H1 (cell line): Measurements from ENCODE around the gene ARHGEF4. TPM values are rescaled to one million over a fixed set of nuclear protein-coding genes. Genes with fewer than 3 reads are reported as not detected.
A peak's percentile ranks its signal among the peaks of the same experiment; 100 is the strongest.

ENCODE experiments used
- CTCF ChIA-PET: fragments of 300-600 bp; sonication (Branson Sonifier 250); formaldehyde crosslinking; loops from one replicate; lab custom pipeline; 2021; ENCODE audit not compliant: partially characterized antibody; lab: Charles Lee
- POLR2A ChIA-PET: fragments of 300-600 bp; sonication (Branson Sonifier 250); formaldehyde crosslinking; loops from one replicate; lab custom pipeline; 2021; ENCODE audit warnings: inconsistent platforms; ENCODE audit not compliant: partially characterized antibody; lab: Charles Lee
- DNase-seq, 2 experiments: peaks; one replicate each; pipeline versions ENCODE4 v3.0.0 to v3.0.0-alpha.2; 2010 to 2022; ENCODE audit warnings: low spot score in 2 of 2, low read depth in 1 of 2, mixed read lengths in 1 of 2
- FAIRE-seq: peaks from 2 replicates; lab custom pipeline; 2011; peaks lifted over from hg19 to GRCh38; lab: Jason Lieb, UNC
- H2AFZ ChIP-seq: 2 replicates; pipeline ENCODE4 v1.8.1; 2012; ENCODE audit warnings: low read length, inconsistent platforms
- H2AK5ac ChIP-seq: 2 replicates; pipeline ENCODE4 v1.6.1; 2013; ENCODE audit warnings: low read depth, low read length
- H2BK120ac ChIP-seq: replicated peaks from 2 replicates; pipeline ENCODE3; 2013; ENCODE audit warnings: low read depth, low read length, inconsistent platforms
- H2BK12ac ChIP-seq: 2 replicates; pipeline ENCODE4 v1.6.1; 2013; ENCODE audit warnings: low read depth, low read length
- H2BK15ac ChIP-seq: 2 replicates; pipeline ENCODE4 v1.6.1; 2013; ENCODE audit warnings: low read length
- H2BK20ac ChIP-seq: 2 replicates; pipeline ENCODE4 v1.6.1; 2013; ENCODE audit warnings: low read length
- H2BK5ac ChIP-seq: 2 replicates; pipeline ENCODE4 v1.6.1; 2013; ENCODE audit warnings: low read depth, low read length
- H3K14ac ChIP-seq: 2 replicates; pipeline ENCODE4 v1.6.1; 2013; ENCODE audit warnings: inconsistent platforms; ENCODE audit not compliant: insufficient read length
- H3K18ac ChIP-seq: 2 replicates; pipeline ENCODE4 v1.6.1; 2013; ENCODE audit warnings: low read length; ENCODE audit errors: extremely low read depth
- H3K23ac ChIP-seq: 2 replicates; pipeline ENCODE4 v1.6.1; 2013; ENCODE audit warnings: inconsistent platforms; ENCODE audit not compliant: insufficient read length
- H3K23me2 ChIP-seq: 2 replicates; pipeline ENCODE4 v1.6.1; 2013; ENCODE audit warnings: low read depth, low read length
- H3K27ac ChIP-seq: 2 replicates; pipeline ENCODE4 v1.6.1; 2011; ENCODE audit warnings: low read depth, low read length, inconsistent platforms
- H3K27me3 ChIP-seq, 4 experiments: replicated peaks in 1 of 4; 1 replicate in 1 of 4; 2 replicates in 3 of 4; pipeline versions ENCODE4 v1.6.1 to v1.8.1; 2011 to 2013; ENCODE audit warnings: low read length in 3 of 4, mild to moderate bottlenecking in 3 of 4, inconsistent platforms in 2 of 4, mixed read lengths in 2 of 4, moderate library complexity in 1 of 4; ENCODE audit not compliant: control insufficient read depth in 3 of 4, insufficient read depth in 3 of 4; ENCODE audit errors: extremely low read depth in 1 of 4
- H3K36me3 ChIP-seq, 4 experiments: 2 replicates each; pipeline versions ENCODE4 v1.6.1 to v1.8.1; 2011 to 2013; ENCODE audit warnings: mild to moderate bottlenecking in 4 of 4, low read length in 3 of 4, moderate library complexity in 2 of 4, control low read depth in 1 of 4, inconsistent platforms in 1 of 4; ENCODE audit not compliant: insufficient read depth in 4 of 4, control insufficient read depth in 2 of 4
- H3K4ac ChIP-seq: replicated peaks from 2 replicates; pipeline ENCODE3; 2013; ENCODE audit warnings: low read length, low read depth, mixed read lengths, inconsistent platforms; ENCODE audit not compliant: insufficient read length
- H3K4me1 ChIP-seq, 4 experiments: replicated peaks in 1 of 4; 1 replicate in 1 of 4; 2 replicates in 3 of 4; pipeline versions ENCODE4 v1.6.1 to v1.8.1; 2011 to 2013; ENCODE audit warnings: low read length in 3 of 4, inconsistent platforms in 2 of 4, mixed read lengths in 1 of 4; ENCODE audit not compliant: insufficient read depth in 4 of 4, control insufficient read depth in 3 of 4
- H3K4me2 ChIP-seq, 2 experiments: 2 replicates each; pipeline versions ENCODE4 v1.6.1 to v1.8.1; 2011 to 2013; ENCODE audit warnings: low read depth in 2 of 2, low read length in 2 of 2, control low read depth in 1 of 2, inconsistent platforms in 1 of 2, mild to moderate bottlenecking in 1 of 2; ENCODE audit not compliant: insufficient read depth in 1 of 2
- H3K4me3 ChIP-seq, 4 experiments: fragments of 200-600, 300-600 bp in 1 of 4; sonication (generic), shearing (Covaris generic), sonication (Bioruptor Twin) in 1 of 4; 2 replicates each; pipeline versions ENCODE4 v1.5.1 to v1.8.1; 2011 to 2016; ENCODE audit warnings: low read length in 4 of 4, low read depth in 3 of 4, control low read depth in 2 of 4, inconsistent platforms in 2 of 4, mild to moderate bottlenecking in 2 of 4, mixed read lengths in 1 of 4, moderate library complexity in 1 of 4; ENCODE audit not compliant: insufficient read depth in 2 of 4; ENCODE audit errors: extremely low read depth in 1 of 4
- H3K56ac ChIP-seq: replicated peaks from 2 replicates; pipeline ENCODE3; 2013; ENCODE audit warnings: low read depth, mild to moderate bottlenecking, mixed read lengths, low read length, inconsistent platforms; ENCODE audit not compliant: insufficient read length
- H3K79me1 ChIP-seq: 2 replicates; pipeline ENCODE4 v1.6.1; 2013; ENCODE audit warnings: low read depth, low read length, control low read depth
- H3K79me2 ChIP-seq, 2 experiments: 2 replicates each; pipeline versions ENCODE4 v1.6.1 to v1.8.1; 2012 to 2013; ENCODE audit warnings: low read length in 2 of 2, mild to moderate bottlenecking in 2 of 2, inconsistent platforms in 1 of 2; ENCODE audit not compliant: insufficient read depth in 2 of 2, control insufficient read depth in 1 of 2
- H3K9ac ChIP-seq, 4 experiments: replicated peaks in 1 of 4; 1 replicate in 1 of 4; 2 replicates in 3 of 4; pipeline versions ENCODE4 v1.6.1 to v1.8.1; 2011 to 2013; ENCODE audit warnings: low read depth in 3 of 4, low read length in 3 of 4, control low read depth in 2 of 4, mild to moderate bottlenecking in 2 of 4, moderate library complexity in 2 of 4, inconsistent platforms in 1 of 4; ENCODE audit errors: extremely low read depth in 1 of 4
- H3K9me3 ChIP-seq, 2 experiments: 2 replicates each; pipeline versions ENCODE4 v1.6.1 to v1.8.1; 2012 to 2013; ENCODE audit warnings: mild to moderate bottlenecking in 2 of 2, moderate library complexity in 2 of 2, control low read depth in 1 of 2, inconsistent platforms in 1 of 2, low read depth in 1 of 2, low read length in 1 of 2, mixed read lengths in 1 of 2; ENCODE audit not compliant: insufficient read depth in 2 of 2
- H4K20me1 ChIP-seq, 2 experiments: replicated peaks in 1 of 2; 2 replicates each; pipeline versions ENCODE3 to v1.8.1; 2011 to 2013; ENCODE audit warnings: inconsistent platforms in 2 of 2, low read length in 2 of 2, mild to moderate bottlenecking in 1 of 2; ENCODE audit not compliant: insufficient read depth in 2 of 2, control insufficient read depth in 1 of 2
- H4K5ac ChIP-seq: 2 replicates; pipeline ENCODE4 v1.6.1; 2013; ENCODE audit warnings: low read length, low read depth, mixed read lengths, inconsistent platforms; ENCODE audit not compliant: insufficient read length
- H4K8ac ChIP-seq: 2 replicates; pipeline ENCODE4 v1.8.0; 2013; ENCODE audit warnings: mild to moderate bottlenecking, moderate library complexity, low read length, inconsistent platforms; ENCODE audit not compliant: insufficient read depth; ENCODE audit errors: extremely low read depth
- H4K91ac ChIP-seq: replicated peaks from 2 replicates; pipeline ENCODE3; 2013; ENCODE audit warnings: low read length, mixed read lengths, inconsistent platforms; ENCODE audit not compliant: insufficient read length
- ASH2L ChIP-seq: fragments of 200-600, 300-600 bp; sonication (generic); IDR thresholded peaks from one replicate; pipeline ENCODE4 v1.7.1; 2017; ENCODE audit warnings: low read length
- CHD1 ChIP-seq: IDR thresholded peaks from 2 replicates; pipeline ENCODE4 v1.6.1; 2012; ENCODE audit warnings: low read depth, low read length, improper control_type of control experiment
- CTBP2 ChIP-seq: IDR thresholded peaks from 2 replicates; pipeline ENCODE4 v1.7.0; 2011; ENCODE audit warnings: borderline replicate concordance, mild to moderate bottlenecking, moderate library complexity, mixed read lengths, low read length; ENCODE audit not compliant: insufficient read depth, insufficient read length
- SRF ChIP-seq: IDR thresholded peaks from 2 replicates; pipeline ENCODE4 v1.6.1; 2011; ENCODE audit warnings: mild to moderate bottlenecking, low read depth, low read length, moderate library complexity
- WGBS, 2 experiments: shearing (Covaris generic) in 1 of 2; methylation state at CpG; one replicate each; pipeline versions ENCODE4 v1.1.6 to v1.1.7; 2013 to 2015; ENCODE audit warnings: low lambda C conversion rate in 2 of 2, mixed read lengths in 2 of 2, inconsistent platforms in 1 of 2, low coverage in 1 of 2, missing lambda C conversion rate in 1 of 2; ENCODE audit not compliant: insufficient replicate concordance in 2 of 2, insufficient coverage in 1 of 2, insufficient read length in 1 of 2; ENCODE audit errors: extremely low coverage in 1 of 2, missing lambda C conversion rate in 1 of 2; 5-methylcytosine and 5-hydroxymethylcytosine counted together
- polyA plus RNA-seq, 7 experiments: library from polyadenylated mRNA; depleted of rRNA in 3 of 7; stranded (reverse) in 5 of 7; unstranded in 2 of 7; fragments of >200 nt in 5 of 7; fragments of 200-250 nt in 2 of 7; gene quantifications; 1 replicate in 5 of 7; 2 replicates in 1 of 7; 4 replicates in 1 of 7; pipeline versions ENCODE4 v1.2.1 to v1.2.3, GENCODE V29; 2011 to 2013; ENCODE audit warnings: missing spikeins in 2 of 7, mixed read lengths in 2 of 7
- total RNA-seq: library from RNA; stranded (reverse); fragmentation: NEBNext Ultra II Directional; extraction: Animal tissue kit (Norgen Biotek cat#: 25700); gene quantifications from 2 replicates; pipeline ENCODE4 v1.2.1, GENCODE V29; 2021

Gene ARHGEF4
- total and polyA plus RNA-seq, 2 of the 8 experiments (the other 6 are each of a cell fraction or from before 2014, with no cell fraction given), result 10.6 to 14.6 TPM

- no peak overlapping the region for H3K27ac ChIP-seq
- H3K79me1 ChIP-seq, result no peaks in the 10 kb centered on the region; the same call in 1 of the 2 replicates
- H3K27me3 ChIP-seq, result peaks cover 3 to 20% (median 17%) of the 10 kb centered on the region in 4 experiments
- H3K23ac ChIP-seq, result no peak overlapping the region
- no peak overlapping the region; a peak in 1 of 4 replicates for H3K4me2 ChIP-seq
- no peaks in the 10 kb centered on the region; a peak in 1 of 4 replicates for H3K79me2 ChIP-seq
- FAIRE-seq, result no peak
- H3K56ac ChIP-seq, result no peak overlapping the region
- H3K4me3 ChIP-seq, result no peak overlapping the region
- no peak overlapping the region for H3K14ac ChIP-seq
- no peak overlapping the region for H3K9ac ChIP-seq
- peak overlapping the region; percentile 88; the same call in 1 of the 2 replicates for H2BK12ac ChIP-seq
- CTCF ChIA-PET, result interaction anchor here (1.1 to 3.4 kb wide), 2 partner anchors 37 to 85 kb away, joined by 3 to 16 read pairs; no protein-coding TSS in a partner anchor
- H3K18ac ChIP-seq, result no peak overlapping the region
- H4K5ac ChIP-seq, result no peak overlapping the region
- H2AK5ac ChIP-seq, result no peak overlapping the region; the same call in 1 of the 2 replicates
- H3K4me1 ChIP-seq, result peaks cover 0 to 8% (median 2%) of the 10 kb centered on the region in 4 experiments; a peak in 5 of 7 replicates
- H3K36me3 ChIP-seq, result no peaks in the 10 kb centered on the region
- H2BK120ac ChIP-seq, result no peak overlapping the region
- H3K9me3 ChIP-seq, result no peaks in the 10 kb centered on the region
- H3K23me2 ChIP-seq, result peaks cover 10% of the 10 kb centered on the region; the same call in 1 of the 2 replicates
- POLR2A ChIA-PET, result no interaction called here
- no peak overlapping the region for H4K8ac ChIP-seq
- H2BK20ac ChIP-seq, result no peak overlapping the region
- H4K91ac ChIP-seq, result no peak overlapping the region
- 84% methylated on average over 18 of the region's 18 CpGs; no CpG with 5 or more reads in 1 of the 2 experiments for WGBS, 2 experiments
- no peak for DNase-seq
- H3K4ac ChIP-seq, result no peak overlapping the region
- H2AFZ ChIP-seq, result no peak overlapping the region
- H2BK5ac ChIP-seq, result no peak overlapping the region
- peaks cover 0 to 3% of the 10 kb centered on the region in 2 experiments for H4K20me1 ChIP-seq
- H2BK15ac ChIP-seq, result no peak overlapping the region
- TF ChIP-seq CTBP2 (no peak), ASH2L (no peak), CHD1 (no peak), SRF (no peak)
Observed at GRCh38 chr2:130834931-130835765, 1.6 kb upstream of the ARHGEF4 start.
